ENCODE data around the gene SLF1. TPM values are rescaled to one million over a fixed set of nuclear protein-coding genes. Genes with fewer than 3 reads are reported as not detected.
A peak's percentile ranks its signal among the peaks of the same experiment; 100 is the strongest.

The SLF1 gene
- total and polyA plus RNA-seq, 9 of the 15 experiments (the other 6 are each of a cell fraction or from before 2014, with no cell fraction given): 9.8 to 31.1 (median 16.3) TPM

DNA sequence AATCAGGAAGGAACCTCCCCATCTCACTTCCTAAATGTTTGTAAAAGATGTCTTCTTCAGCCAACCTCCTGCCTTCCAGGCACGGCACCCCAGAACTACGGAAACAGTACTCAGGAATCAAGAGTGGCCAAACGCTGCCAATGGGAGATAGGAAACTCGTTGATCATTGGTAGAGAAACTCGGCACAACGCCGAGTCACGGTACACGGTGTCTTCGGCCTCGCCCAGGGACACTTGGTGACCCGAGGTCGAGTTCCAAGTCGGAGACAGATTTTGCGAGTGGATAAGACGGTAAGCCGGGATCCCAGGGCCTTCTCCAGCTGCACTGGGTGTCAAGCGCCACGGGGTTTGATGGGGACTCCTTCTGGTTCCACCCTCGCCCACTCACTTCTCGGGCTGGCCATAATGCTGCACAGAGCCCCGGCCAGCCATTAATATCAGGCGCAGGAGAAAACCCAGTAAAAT, 408 bp upstream of the SLF1 start:
- Histone ChIP-seq H3K4me2 (ENCODE audit: insufficient read depth, low read length) (peak overlapping the region; percentile 90), H3K9me1 (ENCODE audit: control insufficient read depth, insufficient read depth, low read length) (no peaks in the 10 kb centered on the region), H3K9me3 (replicated peaks; ENCODE audit: control insufficient read depth, insufficient read depth, low read depth, low read length) (no peaks in the 10 kb centered on the region), H3K36me3 (ENCODE audit: control insufficient read depth, insufficient read depth, low read length) (no peaks in the 10 kb centered on the region; the same call in 2 of the 3 replicates), H4K20me1 (replicated peaks; ENCODE audit: control insufficient read depth, insufficient read depth, low read length) (no peaks in the 10 kb centered on the region), H3K4me3 (peak overlapping the region; percentile 80), H3K27ac (ENCODE audit: extremely low read depth, low read depth, low read length) (peak overlapping the region; percentile 82), H3K27me3 (ENCODE audit: control insufficient read depth in 2 of 2, insufficient read depth in 2 of 2, low read length in 2 of 2) (no peaks in the 10 kb centered on the region), H3K79me2 (ENCODE audit: control insufficient read depth, insufficient read depth, low read length) (peaks cover 44% of the 10 kb centered on the region), H2AFZ (ENCODE audit: low read depth, low read length) (peak overlapping the region; percentile 99), H3K9ac (ENCODE audit: insufficient read depth in 1 of 2, low read depth in 2 of 2, low read length in 2 of 2) (peak overlapping the region; percentile 73 to 98), H3K4me1 (replicated peaks in 1 of 2; ENCODE audit: control insufficient read depth in 2 of 2, insufficient read depth in 2 of 2, low read length in 2 of 2) (peaks cover 3 to 4% of the 10 kb centered on the region in 2 experiments; a peak in 1 of 5 replicates)
- CTCF ChIA-PET (ENCODE audit: low intra/inter-chr PET ratio): no interaction called here
- WGBS (ENCODE audit: insufficient coverage, low coverage, missing lambda C conversion rate): 0% methylated on average over 23 of the region's 23 CpGs
- BruUV-seq (replicated peaks): no TSS peak
- POLR2A ChIA-PET: interaction anchor here (0.5 to 0.7 kb wide), 2 partner anchors 36 to 54 kb away, joined by 3 read pairs; no protein-coding TSS in a partner anchor
- ATAC-seq (peak; percentile 62), FAIRE-seq (peak; percentile 78), DNase-seq (ENCODE audit: extremely low read depth in 1 of 4, low spot score in 3 of 4) (peak; percentile 39 to 86 (median 52))
- intact Hi-C loops (cut with micrococcal nuclease) (loop anchor here (5.0 kb wide), 1 partner anchor 169 kb away; no protein-coding TSS in a partner anchor), in situ Hi-C loops (cut with MboI) (no loop called here)
- TF ChIP-seq TEAD4 (IDR thresholded peaks at IDR 0.05; ENCODE audit: low read length) (no peak), TEAD4 (CRISPR knock-in tag; IDR thresholded peaks at IDR 0.05; ENCODE audit: borderline replicate concordance) (no peak), NFIX (CRISPR knock-in tag; IDR thresholded peaks at IDR 0.05; ENCODE audit: low read depth) (no peak), EP400 (IDR thresholded peaks at IDR 0.05) (no peak; the same call in 1 of the 2 replicates), CREM (IDR thresholded peaks at IDR 0.05; ENCODE audit: low read depth) (0 out of 2 replicates have a peak, but pooled peaks have one; percentile 31), MYNN (IDR thresholded peaks at IDR 0.05) (no peak), MYNN (CRISPR knock-in tag; IDR thresholded peaks at IDR 0.05) (no peak), FOXM1 (IDR thresholded peaks at IDR 0.05; ENCODE audit: low read depth) (no peak), FOXM1 (CRISPR knock-in tag; IDR thresholded peaks at IDR 0.05; ENCODE audit: low read depth) (0 out of 2 replicates have a peak, but pooled peaks have one; percentile 36), ZZZ3 (IDR thresholded peaks at IDR 0.05) (no peak), TBP (optimal IDR thresholded peaks at IDR 0.05; ENCODE audit: low read depth, low read length) (peak; percentile 55), KDM1A (IDR thresholded peaks at IDR 0.05) (0 out of 4 replicates have a peak, but pooled peaks of 1 of the 2 experiments have one; percentile 14), PHF8 (IDR thresholded peaks at IDR 0.05; ENCODE audit: borderline replicate concordance, low read length) (peak; percentile 18; the same call in 1 of the 2 replicates), JUN (IDR thresholded peaks at IDR 0.05; ENCODE audit: borderline replicate concordance, low read depth, low read length) (no peak), JUN (CRISPR knock-in tag; IDR thresholded peaks at IDR 0.05; ENCODE audit: borderline replicate concordance) (no peak), ZNF232 (CRISPR knock-in tag; IDR thresholded peaks at IDR 0.05) (no peak)
- TF ChIP-seq, protein P1, sequence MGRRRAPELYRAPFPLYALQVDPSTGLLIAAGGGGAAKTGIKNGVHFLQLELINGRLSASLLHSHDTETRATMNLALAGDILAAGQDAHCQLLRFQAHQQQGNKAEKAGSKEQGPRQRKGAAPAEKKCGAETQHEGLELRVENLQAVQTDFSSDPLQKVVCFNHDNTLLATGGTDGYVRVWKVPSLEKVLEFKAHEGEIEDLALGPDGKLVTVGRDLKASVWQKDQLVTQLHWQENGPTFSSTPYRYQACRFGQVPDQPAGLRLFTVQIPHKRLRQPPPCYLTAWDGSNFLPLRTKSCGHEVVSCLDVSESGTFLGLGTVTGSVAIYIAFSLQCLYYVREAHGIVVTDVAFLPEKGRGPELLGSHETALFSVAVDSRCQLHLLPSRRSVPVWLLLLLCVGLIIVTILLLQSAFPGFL (CRISPR knock-in tag; IDR thresholded peaks at IDR 0.05): peak; percentile 72; the same call in 1 of the 2 replicates
- TF ChIP-seq, protein P2, sequence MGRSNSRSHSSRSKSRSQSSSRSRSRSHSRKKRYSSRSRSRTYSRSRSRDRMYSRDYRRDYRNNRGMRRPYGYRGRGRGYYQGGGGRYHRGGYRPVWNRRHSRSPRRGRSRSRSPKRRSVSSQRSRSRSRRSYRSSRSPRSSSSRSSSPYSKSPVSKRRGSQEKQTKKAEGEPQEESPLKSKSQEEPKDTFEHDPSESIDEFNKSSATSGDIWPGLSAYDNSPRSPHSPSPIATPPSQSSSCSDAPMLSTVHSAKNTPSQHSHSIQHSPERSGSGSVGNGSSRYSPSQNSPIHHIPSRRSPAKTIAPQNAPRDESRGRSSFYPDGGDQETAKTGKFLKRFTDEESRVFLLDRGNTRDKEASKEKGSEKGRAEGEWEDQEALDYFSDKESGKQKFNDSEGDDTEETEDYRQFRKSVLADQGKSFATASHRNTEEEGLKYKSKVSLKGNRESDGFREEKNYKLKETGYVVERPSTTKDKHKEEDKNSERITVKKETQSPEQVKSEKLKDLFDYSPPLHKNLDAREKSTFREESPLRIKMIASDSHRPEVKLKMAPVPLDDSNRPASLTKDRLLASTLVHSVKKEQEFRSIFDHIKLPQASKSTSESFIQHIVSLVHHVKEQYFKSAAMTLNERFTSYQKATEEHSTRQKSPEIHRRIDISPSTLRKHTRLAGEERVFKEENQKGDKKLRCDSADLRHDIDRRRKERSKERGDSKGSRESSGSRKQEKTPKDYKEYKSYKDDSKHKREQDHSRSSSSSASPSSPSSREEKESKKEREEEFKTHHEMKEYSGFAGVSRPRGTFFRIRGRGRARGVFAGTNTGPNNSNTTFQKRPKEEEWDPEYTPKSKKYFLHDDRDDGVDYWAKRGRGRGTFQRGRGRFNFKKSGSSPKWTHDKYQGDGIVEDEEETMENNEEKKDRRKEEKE (IDR thresholded peaks at IDR 0.05; ENCODE audit: borderline replicate concordance in 1 of 2, control insufficient read depth in 1 of 2, low read depth in 2 of 2, low read length in 1 of 2): no peak
- TF ChIP-seq, protein P3, sequence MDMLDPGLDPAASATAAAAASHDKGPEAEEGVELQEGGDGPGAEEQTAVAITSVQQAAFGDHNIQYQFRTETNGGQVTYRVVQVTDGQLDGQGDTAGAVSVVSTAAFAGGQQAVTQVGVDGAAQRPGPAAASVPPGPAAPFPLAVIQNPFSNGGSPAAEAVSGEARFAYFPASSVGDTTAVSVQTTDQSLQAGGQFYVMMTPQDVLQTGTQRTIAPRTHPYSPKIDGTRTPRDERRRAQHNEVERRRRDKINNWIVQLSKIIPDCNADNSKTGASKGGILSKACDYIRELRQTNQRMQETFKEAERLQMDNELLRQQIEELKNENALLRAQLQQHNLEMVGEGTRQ (CRISPR knock-in tag; IDR thresholded peaks at IDR 0.05): no peak

All from K562 (cell line).